Measurements from ENCODE around the gene FOXJ3.

FOXJ3 gene

GRCh38 chr1:42325014-42325402, 10.0 kb downstream of the FOXJ3 start:
- Mint-ChIP-seq H3K27me3 (no peaks in the 10 kb centered on the region), H3K36me3 (ENCODE audit: low read depth) (peaks cover 6% of the 10 kb centered on the region), H3K27ac (no peak overlapping the region), H3K4me1 (ENCODE audit: low read depth) (peaks cover 46% of the 10 kb centered on the region), H3K4me3 (no peak overlapping the region), H3K9me3 (no peaks in the 10 kb centered on the region)
- intact Hi-C loops (cut with micrococcal nuclease): loop anchor here (10.0 kb wide), 1 partner anchor 150 kb away; no protein-coding TSS in a partner anchor

- Mint-ChIP-seq H3K27ac (no peak overlapping the region), H3K27me3 (no peaks in the 10 kb centered on the region), H3K36me3 (ENCODE audit: low read depth) (peaks cover 6% of the 10 kb centered on the region), H3K9me3 (no peaks in the 10 kb centered on the region), H3K4me3 (no peak overlapping the region), H3K4me1 (ENCODE audit: low read depth) (peaks cover 46% of the 10 kb centered on the region)
- intact Hi-C loops (cut with micrococcal nuclease): loop anchor here (10.0 kb wide), 1 partner anchor 150 kb away; no protein-coding TSS in a partner anchor
Measured at GRCh38 chr1:42324398-42325013, 10.5 kb downstream of the FOXJ3 start.

GRCh38 chr1:42323551-42323950, 11.5 kb downstream of the FOXJ3 start:
- H3K27ac Mint-ChIP-seq: no peak overlapping the region
- H3K36me3 Mint-ChIP-seq (ENCODE audit: low read depth): peaks cover 6% of the 10 kb centered on the region
- peaks cover 55% of the 10 kb centered on the region for H3K4me1 Mint-ChIP-seq (ENCODE audit: low read depth)
- H3K4me3 Mint-ChIP-seq: no peak overlapping the region
- intact Hi-C loops (cut with micrococcal nuclease): loop anchor here (10.0 kb wide), 1 partner anchor 149 kb away; no protein-coding TSS in a partner anchor
- no peaks in the 10 kb centered on the region for H3K27me3 Mint-ChIP-seq
- H3K9me3 Mint-ChIP-seq: no peaks in the 10 kb centered on the region

- peaks cover 57% of the 10 kb centered on the region for H3K4me1 Mint-ChIP-seq (ENCODE audit: low read depth)
- intact Hi-C loops (cut with micrococcal nuclease): loop anchor here (10.0 kb wide), 1 partner anchor 148 kb away; no protein-coding TSS in a partner anchor
- H3K27ac Mint-ChIP-seq: no peak overlapping the region
- no peaks in the 10 kb centered on the region for H3K27me3 Mint-ChIP-seq
- peaks cover 8% of the 10 kb centered on the region for H3K36me3 Mint-ChIP-seq (ENCODE audit: low read depth)
- H3K4me3 Mint-ChIP-seq: no peak overlapping the region
- H3K9me3 Mint-ChIP-seq: no peaks in the 10 kb centered on the region
Measured at GRCh38 chr1:42322577-42322976, 12.5 kb downstream of the FOXJ3 start.

GRCh38 chr1:42321731-42322130, 13.3 kb downstream of the FOXJ3 start:
- no peak overlapping the region for H3K27ac Mint-ChIP-seq
- peaks cover 12% of the 10 kb centered on the region for H3K36me3 Mint-ChIP-seq (ENCODE audit: low read depth)
- H3K27me3 Mint-ChIP-seq: no peaks in the 10 kb centered on the region
- intact Hi-C loops (cut with micrococcal nuclease): loop anchor here (10.0 kb wide), 1 partner anchor 147 kb away; no protein-coding TSS in a partner anchor
- H3K4me3 Mint-ChIP-seq: no peak overlapping the region
- H3K9me3 Mint-ChIP-seq: no peaks in the 10 kb centered on the region
- H3K4me1 Mint-ChIP-seq (ENCODE audit: low read depth): peaks cover 55% of the 10 kb centered on the region

- H3K4me1 Mint-ChIP-seq (ENCODE audit: low read depth): peaks cover 59% of the 10 kb centered on the region
- H3K36me3 Mint-ChIP-seq (ENCODE audit: low read depth): peaks cover 12% of the 10 kb centered on the region
- H3K27ac Mint-ChIP-seq: no peak overlapping the region
- H3K4me3 Mint-ChIP-seq: no peak overlapping the region
- no peaks in the 10 kb centered on the region for H3K27me3 Mint-ChIP-seq
- no peaks in the 10 kb centered on the region for H3K9me3 Mint-ChIP-seq
- intact Hi-C loops (cut with micrococcal nuclease): loop anchor here (10.0 kb wide), 1 partner anchor 146 kb away; no protein-coding TSS in a partner anchor
Measured at GRCh38 chr1:42320708-42321107, 14.3 kb downstream of the FOXJ3 start.

GRCh38 chr1:42319871-42320484, 15.1 kb downstream of the FOXJ3 start:
- peaks cover 60% of the 10 kb centered on the region for H3K4me1 Mint-ChIP-seq (ENCODE audit: low read depth)
- no peak overlapping the region for H3K4me3 Mint-ChIP-seq
- no peaks in the 10 kb centered on the region for H3K27me3 Mint-ChIP-seq
- no peak overlapping the region for H3K27ac Mint-ChIP-seq
- intact Hi-C loops (cut with micrococcal nuclease): loop anchor here (10.0 kb wide), 1 partner anchor 145 kb away; no protein-coding TSS in a partner anchor
- peaks cover 12% of the 10 kb centered on the region for H3K36me3 Mint-ChIP-seq (ENCODE audit: low read depth)
- no peaks in the 10 kb centered on the region for H3K9me3 Mint-ChIP-seq

- intact Hi-C loops (cut with micrococcal nuclease): no loop called here
- Mint-ChIP-seq H3K4me1 (ENCODE audit: low read depth) (peaks cover 67% of the 10 kb centered on the region), H3K9me3 (no peaks in the 10 kb centered on the region), H3K36me3 (ENCODE audit: low read depth) (peaks cover 12% of the 10 kb centered on the region), H3K27me3 (no peaks in the 10 kb centered on the region), H3K27ac (no peak overlapping the region), H3K4me3 (no peak overlapping the region)
Measured at GRCh38 chr1:42319128-42319851, 15.7 kb downstream of the FOXJ3 start.

GRCh38 chr1:42318601-42319000, 16.4 kb downstream of the FOXJ3 start:
- Mint-ChIP-seq H3K4me1 (ENCODE audit: low read depth) (peaks cover 72% of the 10 kb centered on the region), H3K27me3 (no peaks in the 10 kb centered on the region), H3K36me3 (ENCODE audit: low read depth) (peaks cover 12% of the 10 kb centered on the region), H3K4me3 (no peak overlapping the region), H3K9me3 (no peaks in the 10 kb centered on the region), H3K27ac (no peak overlapping the region)
- intact Hi-C loops (cut with micrococcal nuclease): no loop called here

DNA sequence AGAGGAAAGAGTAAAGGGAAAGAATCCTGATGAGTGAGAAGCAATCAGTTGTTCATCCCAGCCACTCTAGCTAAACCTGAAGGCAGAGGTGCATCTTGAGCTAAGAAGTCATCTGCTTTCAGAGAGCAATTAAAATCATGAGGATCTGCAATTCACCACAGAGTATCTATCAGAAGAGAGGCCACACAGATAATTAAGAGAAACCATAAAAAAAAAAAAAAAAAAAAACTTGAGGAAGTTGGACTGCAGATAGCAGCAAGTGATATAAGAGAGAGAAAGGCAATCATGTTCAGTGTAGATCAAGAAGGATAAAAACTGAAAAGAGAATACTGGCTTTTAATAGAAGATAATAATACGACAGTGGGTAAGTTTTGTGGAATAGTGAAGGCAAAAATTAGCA, 17.7 kb downstream of the FOXJ3 start:
- Mint-ChIP-seq H3K9me3 (no peaks in the 10 kb centered on the region), H3K4me3 (no peak overlapping the region), H3K36me3 (ENCODE audit: low read depth) (peaks cover 12% of the 10 kb centered on the region), H3K4me1 (ENCODE audit: low read depth) (peaks cover 70% of the 10 kb centered on the region), H3K27me3 (no peaks in the 10 kb centered on the region), H3K27ac (no peak overlapping the region)
- intact Hi-C loops (cut with micrococcal nuclease): no loop called here

- Mint-ChIP-seq H3K9me3 (no peaks in the 10 kb centered on the region), H3K27me3 (no peaks in the 10 kb centered on the region), H3K36me3 (ENCODE audit: low read depth) (peaks cover 6% of the 10 kb centered on the region), H3K27ac (no peak overlapping the region), H3K4me1 (ENCODE audit: low read depth) (peaks cover 72% of the 10 kb centered on the region), H3K4me3 (no peak overlapping the region)
- intact Hi-C loops (cut with micrococcal nuclease): no loop called here
Measured at GRCh38 chr1:42316292-42316691, 18.7 kb downstream of the FOXJ3 start.

DNA sequence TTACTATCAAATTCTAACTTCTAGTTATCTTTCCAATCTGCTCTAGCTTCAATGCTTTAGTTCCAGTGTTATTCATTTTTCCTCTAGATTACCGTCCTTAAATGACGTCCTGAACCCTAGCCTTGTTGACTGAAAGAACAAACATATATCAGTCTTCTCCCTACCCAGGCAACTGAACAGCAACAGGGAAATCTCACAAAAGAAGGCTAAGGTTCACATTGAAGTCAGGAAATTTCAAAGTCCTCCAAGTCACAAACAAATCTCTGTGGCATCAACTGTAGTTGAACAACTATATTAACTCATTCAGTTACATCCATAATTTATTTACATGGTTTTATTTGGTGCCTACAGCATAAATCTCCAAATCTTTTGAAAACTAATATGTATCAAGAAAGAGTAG, 19.5 kb downstream of the FOXJ3 start:
- peaks cover 11% of the 10 kb centered on the region for H3K36me3 Mint-ChIP-seq (ENCODE audit: low read depth)
- H3K9me3 Mint-ChIP-seq: no peaks in the 10 kb centered on the region
- no peak overlapping the region for H3K27ac Mint-ChIP-seq
- no peak overlapping the region for H3K4me3 Mint-ChIP-seq
- no peaks in the 10 kb centered on the region for H3K27me3 Mint-ChIP-seq
- intact Hi-C loops (cut with micrococcal nuclease): no loop called here
- peaks cover 77% of the 10 kb centered on the region for H3K4me1 Mint-ChIP-seq (ENCODE audit: low read depth)

DNA sequence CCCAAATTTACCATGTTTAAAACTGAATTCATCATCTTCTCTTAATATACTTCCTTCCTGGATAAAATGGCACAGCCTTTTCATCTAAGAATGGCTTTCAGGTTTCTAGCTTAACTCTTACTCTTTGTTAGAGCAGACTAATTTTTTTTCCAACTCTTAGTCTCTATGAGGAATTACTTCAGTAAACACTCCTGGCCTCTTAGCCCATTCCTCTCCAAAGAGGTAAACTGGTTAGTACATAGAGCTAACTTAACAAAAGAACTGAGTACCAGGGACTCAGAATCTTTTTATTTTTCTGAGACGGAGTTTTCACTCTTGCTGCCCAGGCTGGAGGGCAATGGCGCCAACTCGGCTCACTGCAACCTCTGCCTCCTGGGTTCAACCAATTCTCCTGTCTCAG, 21.1 kb downstream of the FOXJ3 start:
- H3K9me3 Mint-ChIP-seq: no peaks in the 10 kb centered on the region
- peaks cover 26% of the 10 kb centered on the region for H3K36me3 Mint-ChIP-seq (ENCODE audit: low read depth)
- H3K27ac Mint-ChIP-seq: no peak overlapping the region
- peaks cover 68% of the 10 kb centered on the region for H3K4me1 Mint-ChIP-seq (ENCODE audit: low read depth)
- no peaks in the 10 kb centered on the region for H3K27me3 Mint-ChIP-seq
- H3K4me3 Mint-ChIP-seq: no peak overlapping the region
- intact Hi-C loops (cut with micrococcal nuclease): no loop called here

DNA sequence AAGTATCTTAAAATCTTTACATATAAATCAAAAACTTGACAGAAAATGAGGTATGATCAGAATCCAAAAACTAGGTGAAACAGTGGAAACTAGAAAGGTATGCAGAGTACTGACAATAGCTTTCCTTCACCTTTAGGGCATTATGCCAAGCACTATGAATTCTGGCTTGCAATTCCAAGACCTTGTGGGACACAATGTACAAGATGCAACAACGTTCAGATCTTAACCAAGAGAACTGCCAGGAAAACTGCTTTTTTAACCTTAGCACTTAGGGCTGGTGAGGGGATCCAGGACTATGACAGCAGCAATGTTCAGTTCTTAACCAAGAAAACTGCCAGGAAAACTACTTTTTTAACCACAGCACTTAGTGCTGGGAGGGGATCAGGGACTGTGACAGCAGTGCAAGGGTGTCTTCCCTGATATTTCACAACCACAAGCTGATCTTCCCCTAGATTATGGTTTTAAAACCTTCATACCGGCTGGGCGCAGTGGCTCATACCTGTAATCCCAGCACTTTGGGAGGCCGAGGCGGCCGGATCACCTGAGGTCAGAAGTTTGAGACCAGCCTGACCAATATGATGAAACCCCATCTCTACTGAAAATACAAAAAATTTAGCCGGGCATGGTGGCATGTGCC, 22.3 kb downstream of the FOXJ3 start:
- Mint-ChIP-seq H3K4me3 (no peak overlapping the region), H3K27ac (no peak overlapping the region), H3K36me3 (ENCODE audit: low read depth) (peaks cover 35% of the 10 kb centered on the region), H3K27me3 (no peaks in the 10 kb centered on the region), H3K9me3 (no peaks in the 10 kb centered on the region), H3K4me1 (ENCODE audit: low read depth) (peaks cover 68% of the 10 kb centered on the region)
- intact Hi-C loops (cut with micrococcal nuclease): no loop called here

Data from dendritic cell treated with granulocyte-macrophage colony-stimulating factor and Interleukin-4, amounts not matched to agents 40 ng/mL and 50 ng/mL, for 4 days (primary cell).